Measurements from ENCODE around the gene CERS5. TPM values are rescaled to one million over a fixed set of nuclear protein-coding genes. Genes with fewer than 3 reads are reported as not detected.
A peak's percentile ranks its signal among the peaks of the same experiment; 100 is the strongest.
"Not testable (repeated sequence)": the region's sequence is repeated elsewhere in the genome, so short reads cannot be mapped to it uniquely, and the experiment has no call there.

The CERS5 gene
- total RNA-seq, 1 donor from 2014 or later = 18.9 TPM

DNA sequence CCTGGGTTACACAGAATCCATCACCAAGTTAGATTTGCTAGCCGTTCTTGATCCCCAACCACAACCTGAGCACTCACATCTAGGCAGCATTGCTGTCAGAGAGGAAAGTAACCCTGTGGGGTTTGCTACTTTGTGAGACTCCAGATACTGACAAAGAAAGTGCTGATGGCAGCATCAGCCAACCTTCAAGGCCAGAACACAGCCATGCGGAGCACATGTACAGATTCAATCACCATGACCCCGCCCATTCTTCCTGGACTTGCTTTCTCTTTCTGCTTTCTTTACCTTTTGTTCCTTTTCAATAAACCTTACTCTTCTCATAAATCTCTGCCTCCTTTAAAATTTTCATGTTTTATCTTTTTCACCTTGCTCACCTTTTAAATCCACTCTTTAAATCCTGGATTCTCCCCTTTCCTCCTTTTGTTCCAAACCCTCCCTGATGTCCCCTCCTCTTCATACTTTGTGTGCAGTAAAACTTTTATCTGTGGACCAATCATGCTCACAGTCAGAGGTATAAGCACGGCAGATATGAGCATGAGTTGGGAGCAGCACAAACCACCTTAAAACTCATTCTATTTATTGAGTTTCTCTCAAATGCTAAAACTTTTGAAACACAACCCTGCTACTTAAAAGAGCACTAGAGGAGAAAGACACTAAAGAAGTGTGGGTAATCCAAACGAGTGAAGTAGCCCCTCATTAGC lies 21.9 kb upstream of the CERS5 start:
- no peak for DNase-seq (ENCODE audit: low spot score)
- intact Hi-C loops (cut with DNase I) = loop anchor here (5.0 to 10.0 kb wide), 3 partner anchors 58 to 216 kb away; partner anchors contain the start of gene LARP4

DNA sequence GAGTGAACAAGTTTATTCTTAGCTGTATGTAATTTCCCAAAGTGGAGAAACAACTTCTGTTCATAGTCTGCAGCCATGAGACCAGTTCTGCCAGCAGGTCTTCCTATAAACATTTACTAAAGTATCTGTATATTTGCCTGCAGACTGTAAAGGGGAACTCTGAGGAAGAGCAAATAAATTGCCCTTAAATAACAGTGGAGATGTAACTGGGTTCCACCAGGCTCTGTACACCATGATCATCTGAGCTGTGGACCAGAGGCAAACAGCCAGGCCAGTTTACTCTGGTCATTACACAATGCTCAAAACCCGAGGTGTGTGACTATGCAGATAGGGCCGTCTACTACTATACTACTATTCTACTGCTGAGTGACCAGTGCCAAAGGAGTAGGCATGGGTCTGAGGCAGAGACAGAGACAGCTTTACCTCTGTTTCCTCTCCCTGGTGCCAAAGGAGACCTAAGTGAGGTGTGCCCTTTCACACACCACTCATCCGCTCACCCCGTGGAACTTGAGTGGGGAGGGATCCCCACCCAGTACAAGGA lies 21.1 kb upstream of the CERS5 start:
- intact Hi-C loops (cut with DNase I) = loop anchor here (5.0 to 10.0 kb wide), 3 partner anchors 59 to 216 kb away; partner anchors contain the start of gene LARP4
- no peak for DNase-seq (ENCODE audit: low spot score)

DNA sequence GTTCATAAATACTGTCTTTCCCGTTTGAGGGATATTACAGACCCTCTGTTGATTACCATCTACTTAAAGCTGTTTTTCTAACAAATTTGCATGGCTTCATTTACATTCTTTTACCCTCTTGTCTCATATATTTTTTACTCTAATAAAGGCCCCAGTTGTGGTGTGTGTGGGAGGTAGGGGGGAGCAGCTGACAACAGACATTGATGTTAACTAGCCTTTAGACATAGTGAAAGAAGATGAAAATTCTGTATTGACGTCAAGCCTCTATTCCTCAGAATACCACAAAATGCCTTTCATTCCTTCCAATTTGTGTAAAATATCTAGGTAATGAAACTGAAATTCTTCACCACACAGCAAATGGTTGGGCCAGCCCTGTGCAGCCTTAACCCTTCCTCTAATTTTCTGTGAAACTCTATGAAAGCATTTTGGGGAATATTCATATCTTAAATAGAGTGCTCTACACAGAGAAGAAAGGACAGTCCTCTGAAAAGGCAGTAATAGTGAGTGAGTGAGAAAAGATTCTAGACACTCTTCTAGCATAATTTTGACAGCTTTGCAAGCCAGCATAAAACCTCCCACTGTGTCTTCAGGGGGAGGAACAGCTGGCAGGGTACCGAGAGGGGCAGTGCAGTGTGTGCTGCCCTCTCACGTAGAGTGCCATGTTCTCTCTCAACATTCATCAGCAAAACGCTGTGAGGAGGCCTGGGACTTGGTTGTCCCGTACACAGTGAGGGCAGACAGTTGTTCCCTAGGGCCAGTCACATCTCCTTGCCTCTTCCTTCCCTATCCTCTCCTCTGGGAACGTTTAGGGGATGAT lies 20.1 kb upstream of the CERS5 start:
- intact Hi-C loops (cut with DNase I) = loop anchor here (5.0 to 10.0 kb wide), 3 partner anchors 60 to 218 kb away; partner anchors contain the start of gene LARP4
- no peak for DNase-seq (ENCODE audit: low spot score)

- intact Hi-C loops (cut with DNase I) = loop anchor here (5.0 to 10.0 kb wide), 3 partner anchors 61 to 218 kb away; partner anchors contain the start of gene LARP4
- no peak for DNase-seq (ENCODE audit: low spot score)
Measured at GRCh38 chr12:50186681-50187080, 19.5 kb upstream of the CERS5 start.

DNA sequence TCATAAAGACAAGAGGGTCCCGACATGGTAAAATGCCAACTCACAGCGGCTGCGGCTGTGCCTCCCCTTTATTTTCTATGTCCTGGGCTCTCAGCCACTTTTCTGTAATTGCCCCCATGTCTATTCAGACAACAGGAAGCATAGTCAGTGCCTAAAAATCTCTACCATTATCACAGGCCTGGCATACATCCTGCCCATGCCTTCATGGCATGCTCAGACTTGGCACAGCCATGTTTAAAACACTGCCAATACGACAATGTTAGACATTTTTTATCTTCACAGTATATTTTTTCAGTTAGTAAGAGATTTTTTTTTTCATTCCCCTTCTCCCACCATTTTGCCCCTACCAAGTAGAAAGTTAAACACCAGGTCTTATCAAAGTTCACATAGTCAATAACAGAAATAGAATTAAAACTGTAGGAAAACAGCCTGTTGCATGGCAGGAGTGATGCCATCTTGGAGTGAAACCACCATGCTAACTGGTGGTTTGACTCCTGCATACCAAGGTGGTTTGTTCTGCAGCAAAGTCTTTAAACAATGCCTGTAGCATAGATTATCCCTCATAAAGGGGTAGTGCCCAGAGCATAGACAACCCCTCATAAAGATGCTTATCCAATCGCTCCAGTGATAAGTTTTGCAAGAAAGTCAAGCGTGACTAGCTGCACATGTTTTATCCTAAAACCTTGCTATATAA lies 18.9 kb upstream of the CERS5 start:
- intact Hi-C loops (cut with DNase I) = loop anchor here (5.0 to 10.0 kb wide), 3 partner anchors 61 to 219 kb away; partner anchors contain the start of gene LARP4
- no peak for DNase-seq (ENCODE audit: low spot score)

DNA sequence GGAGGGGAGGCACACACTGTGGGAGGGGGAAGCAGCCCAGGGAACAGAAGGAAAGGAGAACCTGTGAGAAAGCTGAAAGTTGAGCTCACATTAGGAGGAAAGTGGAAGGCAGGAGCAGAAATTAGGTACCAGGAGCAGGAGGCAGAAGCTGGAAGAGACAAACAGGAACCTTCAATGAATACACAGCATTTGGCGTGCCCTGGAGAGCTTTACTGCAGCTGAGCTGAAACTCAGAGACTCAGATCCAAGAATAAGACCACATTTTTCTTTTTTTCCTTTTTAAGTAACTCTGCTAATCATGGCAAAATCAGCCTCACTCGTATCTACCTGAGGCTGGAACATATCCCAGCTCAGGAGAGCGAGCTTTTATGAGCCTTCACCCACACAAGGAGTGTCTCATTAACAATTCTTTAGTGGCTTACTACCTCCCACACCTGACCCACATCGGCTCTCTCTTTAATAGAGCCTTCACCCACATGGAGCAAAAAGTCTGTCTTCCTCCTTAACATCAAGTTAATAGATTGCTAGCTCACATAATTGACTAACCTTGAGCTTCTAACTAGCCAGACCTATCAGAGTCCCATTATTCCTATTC lies 18.2 kb upstream of the CERS5 start:
- intact Hi-C loops (cut with DNase I) = loop anchor here (5.0 to 10.0 kb wide), 3 partner anchors 62 to 219 kb away; partner anchors contain the start of gene LARP4
- DNase-seq (ENCODE audit: low spot score) = no peak

DNA sequence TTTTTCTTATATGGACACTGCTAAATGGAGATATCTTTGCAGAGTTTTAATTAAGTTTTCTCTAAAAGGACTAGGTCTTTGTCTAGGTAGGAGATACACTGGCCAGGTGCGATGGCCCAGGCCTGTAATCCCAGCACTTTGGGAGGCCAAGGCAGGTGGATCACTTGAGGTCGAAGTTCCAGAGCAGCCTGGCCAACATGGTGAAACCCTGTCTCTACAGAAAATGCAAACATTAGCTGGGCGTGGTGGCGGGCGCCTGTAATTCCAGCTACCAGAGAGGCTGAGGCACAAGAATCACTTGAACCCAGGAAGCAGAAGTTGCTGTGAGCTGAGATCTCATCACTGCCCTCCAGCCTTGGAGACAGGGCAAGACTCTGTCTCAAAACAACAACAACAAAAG lies 17.1 kb upstream of the CERS5 start:
- no peak for DNase-seq (ENCODE audit: low spot score)
- intact Hi-C loops (cut with DNase I) = loop anchor here (10.0 kb wide), 2 partner anchors 131 to 221 kb away; partner anchors contain the start of gene LARP4

GRCh38 chr12:50182461-50182860 lies 15.3 kb upstream of the CERS5 start:
- intact Hi-C loops (cut with DNase I) = loop anchor here (10.0 kb wide), 2 partner anchors 132 to 222 kb away; partner anchors contain the start of gene LARP4
- no peak for DNase-seq (ENCODE audit: low spot score)

GRCh38 chr12:50181691-50182090 lies 14.5 kb upstream of the CERS5 start:
- DNase-seq (ENCODE audit: low spot score) = no peak

DNA sequence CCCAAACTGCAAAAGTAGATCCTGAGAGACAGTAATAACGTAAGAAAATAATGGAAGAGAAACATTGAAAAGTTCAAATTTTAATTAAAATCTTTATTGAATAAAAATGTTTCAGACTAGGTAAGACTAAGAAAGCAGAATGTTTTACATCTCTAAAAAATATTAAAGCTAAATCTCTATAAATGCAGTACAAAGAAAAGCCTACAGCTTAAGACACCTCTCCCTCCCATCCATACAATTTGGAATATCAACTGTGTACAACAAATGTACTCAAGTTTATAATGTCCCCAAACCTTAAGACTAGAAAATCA lies 8.5 kb upstream of the CERS5 start:
- intact Hi-C loops (cut with DNase I) = no loop called here
- DNase-seq (ENCODE audit: low spot score) = no peak

More at GRCh38 chr12:50181691-50182090, 14.5 kb upstream of the CERS5 start:
- intact Hi-C loops (cut with DNase I) = loop anchor here (10.0 kb wide), 2 partner anchors 133 to 223 kb away; partner anchors contain the start of gene LARP4

DNA sequence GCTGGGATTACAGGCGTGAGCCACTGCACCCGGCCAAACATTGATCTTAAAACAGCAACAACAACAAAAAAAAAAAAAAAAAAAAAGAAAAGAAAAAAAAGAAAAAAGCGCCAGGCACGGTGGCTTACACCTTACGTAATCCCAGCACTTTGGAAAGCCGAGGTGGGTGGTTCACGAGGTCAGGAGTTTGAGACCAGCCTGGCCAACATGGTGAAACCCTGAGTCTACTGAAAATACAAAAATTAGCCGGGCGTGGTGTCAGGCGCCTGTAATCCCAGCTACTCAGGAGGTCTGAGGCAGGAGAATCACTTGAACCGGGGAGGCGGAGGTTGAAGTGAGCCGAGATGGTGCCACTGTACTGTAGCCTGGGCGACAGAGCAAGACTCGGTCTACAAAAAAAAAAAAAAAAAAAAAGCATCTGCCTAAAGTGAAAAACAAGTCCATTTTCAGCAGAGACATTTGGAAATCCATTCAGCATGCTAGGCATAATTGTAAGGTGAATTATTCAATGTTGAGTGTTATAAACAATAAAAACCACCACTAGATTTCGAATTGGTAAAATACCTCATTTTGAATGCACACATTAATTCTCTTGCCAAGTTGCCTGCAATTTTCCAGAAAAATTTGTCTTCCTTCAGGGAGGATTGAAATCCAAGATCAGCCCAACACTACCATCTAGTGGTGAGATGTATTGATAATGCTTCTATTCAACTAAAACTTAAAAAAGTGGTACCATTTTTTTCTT lies 8.0 kb upstream of the CERS5 start:
- intact Hi-C loops (cut with DNase I) = no loop called here
- DNase-seq (ENCODE audit: low spot score) = no peak

- peak; percentile 83 for DNase-seq (ENCODE audit: low spot score)
- intact Hi-C loops (cut with DNase I) = loop anchor here (2.0 to 10.0 kb wide), 3 partner anchors 34 to 84 kb away; partner anchors contain the start of gene COX14
Measured at GRCh38 chr12:50166799-50167048, 445 bp downstream of the CERS5 start.

- DNase-seq (ENCODE audit: low spot score) = no peak
- intact Hi-C loops (cut with DNase I) = loop anchor here (5.0 to 10.0 kb wide), 2 partner anchors 33 to 50 kb away; partner anchors contain the start of gene COX14
Measured at GRCh38 chr12:50164963-50165362, 2.2 kb downstream of the CERS5 start.

GRCh38 chr12:50162230-50162629 lies 4.9 kb downstream of the CERS5 start:
- DNase-seq (ENCODE audit: low spot score) = no peak
- intact Hi-C loops (cut with DNase I) = loop anchor here (10.0 kb wide), 1 partner anchor 47 kb away; the partner anchor contains the start of gene COX14

- intact Hi-C loops (cut with DNase I) = loop anchor here (10.0 kb wide), 1 partner anchor 46 kb away; the partner anchor contains the start of gene COX14
- DNase-seq (ENCODE audit: low spot score) = no peak
Measured at GRCh38 chr12:50160643-50161042, 6.5 kb downstream of the CERS5 start.

DNA sequence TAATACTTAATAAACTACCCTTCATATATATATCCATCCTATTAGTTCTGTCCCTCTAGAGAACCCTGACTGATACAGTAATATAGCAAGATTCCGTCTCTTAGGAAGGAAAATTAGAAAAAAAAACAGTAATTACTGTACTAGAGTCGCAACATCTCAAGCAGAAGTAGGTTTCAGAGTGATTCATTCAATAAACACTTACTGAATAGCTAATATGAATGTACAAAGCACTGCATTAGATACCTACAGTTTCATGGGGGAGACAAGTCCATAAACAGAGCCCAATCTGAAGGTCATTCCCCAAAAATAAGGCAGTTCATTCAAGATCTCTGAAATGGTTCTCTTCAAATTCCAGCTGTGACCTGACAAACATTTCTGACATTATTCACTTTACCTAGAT lies 9.9 kb downstream of the CERS5 start:
- intact Hi-C loops (cut with DNase I) = no loop called here
- DNase-seq (ENCODE audit: low spot score) = no peak

- intact Hi-C loops (cut with DNase I) = no loop called here
- DNase-seq (ENCODE audit: low spot score) = no peak
Measured at GRCh38 chr12:50156641-50157040, 10.5 kb downstream of the CERS5 start.

- intact Hi-C loops (cut with DNase I); DNase-seq (ENCODE audit: low spot score): not testable (repeated sequence)
Measured at GRCh38 chr12:50154947-50155346, 12.2 kb downstream of the CERS5 start.
